Kidney (tissue), 14 donors: Measurements from ENCODE around the gene HDAC10. TPM values are rescaled to one million over a fixed set of nuclear protein-coding genes. Genes with fewer than 3 reads are reported as not detected.
A peak's percentile ranks its signal among the peaks of the same experiment; 100 is the strongest.

Experiments used
- DNase-seq, 5 donors: peaks; one replicate each; pipeline ENCODE4 v3.0.0-alpha.2; 2013 to 2020
- FAIRE-seq: peaks from 2 replicates; lab custom pipeline; 2012; peaks lifted over from hg19 to GRCh38; lab: Jason Lieb, UNC
- H3K27ac ChIP-seq, 2 donors: one replicate each; pipeline ENCODE4 v1.7.0; 2013; ENCODE audit warnings: low read depth in 2 of 2, low read length in 2 of 2, inconsistent platforms in 1 of 2
- H3K27me3 ChIP-seq: one replicate; pipeline ENCODE4 v1.7.1; 2013; ENCODE audit warnings: low read length, inconsistent platforms; ENCODE audit not compliant: control insufficient read depth, insufficient read depth
- H3K36me3 ChIP-seq, 3 donors: one replicate each; pipeline versions ENCODE4 v1.7.0 to v1.7.1; 2013; ENCODE audit warnings: low read length in 3 of 3, control low read depth in 1 of 3, inconsistent platforms in 1 of 3; ENCODE audit not compliant: insufficient read depth in 3 of 3, control insufficient read depth in 2 of 3
- H3K4me1 ChIP-seq, 3 donors: one replicate each; pipeline versions ENCODE4 v1.7.0 to v1.7.1; 2013; ENCODE audit warnings: low read length in 3 of 3, inconsistent platforms in 1 of 3, low read depth in 1 of 3; ENCODE audit not compliant: control insufficient read depth in 2 of 3, insufficient read depth in 2 of 3
- H3K4me3 ChIP-seq, 3 donors: one replicate each; pipeline versions ENCODE4 v1.7.0 to v1.8.1; 2013; ENCODE audit warnings: low read length in 3 of 3, control low read depth in 1 of 3, inconsistent platforms in 1 of 3
- H3K9ac ChIP-seq, 3 donors: one replicate each; pipeline versions ENCODE4 v1.7.0 to v1.7.1; 2013; ENCODE audit warnings: low read length in 3 of 3, control low read depth in 1 of 3, inconsistent platforms in 1 of 3
- H3K9me3 ChIP-seq, 3 donors: one replicate each; pipeline versions ENCODE4 v1.7.0 to v1.7.1; 2013; ENCODE audit warnings: low read length in 3 of 3, control low read depth in 1 of 3, inconsistent platforms in 1 of 3; ENCODE audit not compliant: control insufficient read depth in 2 of 3, insufficient read depth in 1 of 3
- CTCF ChIP-seq: IDR thresholded peaks from 3 replicates; pipeline ENCODE4 v1.5.1; 2012; ENCODE audit warnings: mild to moderate bottlenecking, moderate library complexity, borderline replicate concordance; ENCODE audit not compliant: insufficient read depth; ENCODE audit errors: extremely low read depth
- intact Hi-C: fragments of 100-400 bp; cut with DNase I; formaldehyde crosslinking; loops from one replicate; pipeline ENCODE4 v1.11.1; 2022
- polyA plus RNA-seq: library from polyadenylated mRNA; stranded (reverse); fragments of 350-450 nt; fragmentation: Illumina TruSeq; extraction: RNeasy Lipid Tissue Mini Kit (QIAGEN cat#74804); gene quantifications from one replicate; pipeline ENCODE4 v1.2.3, GENCODE V29; 2014; ENCODE audit warnings: low read depth, low replicate concordance; ENCODE audit not compliant: insufficient read depth
- total RNA-seq: library from RNA; stranded (reverse); fragmentation: NEBNext Ultra II Directional; extraction: Animal tissue kit (Norgen Biotek cat#: 25700); gene quantifications from one replicate; pipeline ENCODE4 v1.2.1, GENCODE V29; 2021
- donor health status: control.
- donor health status: control.
- donor health status: control.
- donor health status: control.
- donor health status: control.
- donor health status: DM: yes; HTN: yes; CAD: no.
- donor health status: Normal renal cell carcinoma (clear cell type).

Gene HDAC10
- total and polyA plus RNA-seq, 2 donors from 2014 or later = 20.4 to 43.8 TPM

- TF ChIP-seq CTCF = no peak
- peak in 1 of 5 donors; percentile 82 for DNase-seq
- Histone ChIP-seq H3K36me3 (peaks cover 0 to 8% (median 0%) of the 10 kb centered on the region in 3 donors), H3K4me1 (peaks cover 0 to 23% (median 7%) of the 10 kb centered on the region in 3 donors), H3K9ac (no peak overlapping the region), H3K4me3 (peak overlapping the region in 1 of 3 donors; percentile 72), H3K9me3 (no peaks in the 10 kb centered on the region), H3K27ac (no peak overlapping the region), H3K27me3 (no peaks in the 10 kb centered on the region)
- no peak for FAIRE-seq
- intact Hi-C loops = no loop called here
These were observed 514 bp upstream of the HDAC10 start for GRCh38 chr22:50251477-50252081.

- Histone ChIP-seq H3K4me1 (peaks cover 0 to 32% (median 7%) of the 10 kb centered on the region in 3 donors), H3K9ac (peak overlapping the region in 2 of 3 donors; percentile 15 to 61), H3K9me3 (no peaks in the 10 kb centered on the region), H3K27me3 (no peaks in the 10 kb centered on the region), H3K36me3 (peaks cover 0 to 10% (median 0%) of the 10 kb centered on the region in 3 donors), H3K27ac (no peak overlapping the region), H3K4me3 (peak overlapping the region in 2 of 3 donors; percentile 12 to 72)
- no peak for FAIRE-seq
- no peak for DNase-seq
- TF ChIP-seq CTCF = no peak
- intact Hi-C loops = no loop called here
These were observed 863 bp downstream of the HDAC10 start for GRCh38 chr22:50250249-50250554.

GRCh38 chr22:50249341-50250248 is 1.5 kb downstream of the HDAC10 start:
- H3K27me3 ChIP-seq = no peaks in the 10 kb centered on the region
- no peaks in the 10 kb centered on the region for H3K9me3 ChIP-seq
- H3K27ac ChIP-seq = no peak overlapping the region
- H3K4me1 ChIP-seq = peaks cover 0 to 32% (median 7%) of the 10 kb centered on the region in 3 donors
- H3K4me3 ChIP-seq = peak overlapping the region in 1 of 3 donors; percentile 12
- no peak for TF ChIP-seq CTCF
- peak in 1 of 5 donors; percentile 62 for DNase-seq
- H3K9ac ChIP-seq = no peak overlapping the region
- intact Hi-C loops = no loop called here
- FAIRE-seq = no peak
- peaks cover 0 to 10% (median 0%) of the 10 kb centered on the region in 3 donors for H3K36me3 ChIP-seq
